ENCODE results near the gene STXBP2.
A peak's percentile ranks its signal among the peaks of the same experiment; 100 is the strongest.

Gene STXBP2

GRCh38 chr19:7636691-7637373 is at the start of gene STXBP2:
TSS of gene STXBP2 (plus strand) at chr19:7637110. CDS start at chr19:7637150, 40 bp downstream.
- peak; percentile 73 for DNase-seq (ENCODE audit: low read depth)

- no peak for DNase-seq (ENCODE audit: low read depth)
Measured at GRCh38 chr19:7589822-7590221, 47.1 kb upstream of the STXBP2 start.

DNA sequence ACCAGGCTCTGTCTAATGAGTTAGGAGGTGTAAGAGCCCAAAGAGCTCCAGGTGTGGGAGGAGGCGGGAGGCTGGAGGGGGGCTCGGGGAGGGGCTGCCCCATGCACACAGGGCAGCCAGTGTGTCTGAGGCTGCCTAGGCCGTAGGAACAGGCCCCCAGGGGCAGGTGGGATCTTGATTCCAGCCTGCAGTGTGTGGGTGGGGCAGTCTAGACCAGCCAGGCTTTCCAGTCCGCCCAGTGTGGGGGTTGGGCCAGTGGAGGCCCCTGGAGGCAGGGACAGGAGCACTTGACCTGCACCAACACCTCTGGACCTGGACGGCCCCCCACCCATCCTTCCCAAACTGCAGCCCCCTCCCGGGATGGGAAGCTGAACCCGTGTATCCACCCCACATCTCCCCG is 46.7 kb upstream of the STXBP2 start:
- DNase-seq (ENCODE audit: low read depth) = no peak

DNA sequence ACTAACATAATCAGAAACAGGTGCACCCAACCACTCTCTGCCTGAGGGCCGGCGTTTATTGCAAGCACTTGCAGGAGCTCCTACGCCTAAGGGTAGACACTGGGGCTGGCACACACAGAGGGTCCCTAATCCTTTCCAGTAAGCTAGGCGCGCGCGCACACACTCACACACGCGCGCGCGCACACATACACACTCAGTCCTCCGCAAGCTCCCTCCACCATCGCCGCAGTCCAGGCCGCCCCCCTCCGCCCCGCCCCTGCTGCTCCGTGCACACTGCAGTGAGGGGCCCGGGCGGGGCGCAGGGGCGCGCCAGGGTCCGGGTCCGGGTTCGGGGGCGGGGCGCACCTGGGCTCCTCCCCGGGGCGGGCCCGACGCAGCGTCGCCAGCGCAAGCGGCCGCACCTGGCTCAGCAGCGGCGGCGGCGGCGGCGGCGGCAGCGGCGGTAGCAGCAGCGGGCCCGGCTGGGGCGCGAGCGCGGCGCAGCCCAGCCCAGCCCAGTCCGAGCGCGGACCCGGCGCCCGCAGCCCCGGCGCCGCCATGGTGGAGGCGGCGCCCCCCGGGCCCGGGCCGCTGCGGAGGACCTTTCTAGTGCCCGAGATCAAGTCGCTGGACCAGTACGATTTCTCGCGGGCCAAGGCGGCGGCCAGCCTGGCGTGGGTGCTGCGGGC is 41.3 kb upstream of the STXBP2 start, which contains the start of gene CAMSAP3:
Gene CAMSAP3, plus strand, starts transcription at position 398 of the 668 bp plus-strand sequence. Its CDS starts 140 bp downstream, at position 538.
- DNase-seq (ENCODE audit: low read depth) = peak; percentile 22

DNA sequence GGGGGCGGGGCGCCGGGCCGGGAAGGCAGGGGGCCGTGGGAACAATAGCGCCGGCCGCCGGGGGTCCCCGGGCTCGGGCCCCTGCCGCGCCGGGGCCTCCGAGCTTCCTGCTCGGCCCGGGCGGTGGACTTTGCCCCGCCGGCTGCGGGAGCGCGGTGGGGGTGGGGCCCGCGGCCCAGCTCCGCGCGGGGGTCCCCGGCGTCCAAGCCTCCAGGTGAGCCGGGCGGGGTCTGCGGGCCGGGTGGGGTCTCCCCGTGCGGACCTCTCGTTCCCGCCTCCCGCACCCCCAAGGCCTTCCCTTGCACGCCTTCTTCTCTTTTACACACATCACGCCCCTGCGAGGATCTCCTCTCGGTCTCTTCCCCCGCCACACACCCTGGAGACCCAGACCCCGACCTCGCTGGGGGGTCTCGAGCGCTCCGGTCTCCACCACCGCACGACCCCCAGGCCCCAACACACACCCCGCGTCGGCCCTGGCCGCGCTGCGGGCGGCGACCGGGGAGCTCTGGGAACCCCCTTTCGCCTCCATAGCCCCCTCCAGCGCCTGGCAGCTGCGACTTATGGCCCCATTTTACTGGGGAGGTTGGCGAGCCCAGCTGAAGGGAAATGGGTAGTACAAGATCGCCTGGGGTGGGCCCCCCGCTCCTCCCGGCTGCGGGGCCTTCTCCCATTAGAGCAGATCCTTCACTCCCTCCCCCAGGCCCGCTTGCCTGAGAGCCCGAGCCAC is 40.5 kb upstream of the STXBP2 start:
- no peak for DNase-seq (ENCODE audit: low read depth)

DNA sequence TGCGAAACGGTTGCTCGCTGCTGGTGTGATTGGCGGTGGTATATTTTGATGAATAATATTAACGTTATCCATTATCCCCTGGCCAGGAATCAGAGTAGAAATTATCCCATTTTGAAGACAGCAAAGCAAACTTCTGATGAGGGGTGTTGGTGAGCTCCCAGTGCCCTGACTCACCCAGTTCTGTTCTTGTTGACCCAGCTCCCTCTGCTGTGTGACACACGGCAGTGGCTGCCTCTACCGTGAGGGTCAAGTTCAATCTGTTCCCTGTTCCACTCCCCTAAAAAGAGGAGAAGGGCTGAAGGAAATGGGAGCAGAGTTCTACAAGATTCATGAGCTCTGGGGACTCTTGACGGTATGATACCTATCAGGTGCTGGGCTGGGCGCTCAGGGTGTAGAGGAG is 39.2 kb upstream of the STXBP2 start:
- no peak for DNase-seq (ENCODE audit: low read depth)

DNA sequence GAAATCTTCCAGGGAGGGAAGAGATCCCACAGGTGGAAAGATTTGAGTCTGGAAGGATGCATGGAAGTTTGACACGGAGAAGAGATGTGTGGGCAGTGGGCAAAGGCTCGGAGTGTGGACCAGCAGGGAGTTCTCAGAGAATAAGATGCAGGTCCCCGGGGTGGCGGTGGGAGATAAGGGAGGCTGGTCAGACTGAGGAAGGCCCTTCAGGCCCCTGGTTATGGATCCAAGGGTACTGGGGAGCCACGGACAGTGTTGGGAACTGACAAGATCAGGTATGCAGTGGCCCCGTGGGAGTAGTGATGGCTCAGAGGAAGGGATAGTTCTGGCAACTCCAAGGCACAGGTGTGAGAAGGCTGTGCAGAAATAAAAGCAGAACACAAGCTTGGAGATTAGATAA is 38.7 kb upstream of the STXBP2 start:
- DNase-seq (ENCODE audit: low read depth) = no peak

DNA sequence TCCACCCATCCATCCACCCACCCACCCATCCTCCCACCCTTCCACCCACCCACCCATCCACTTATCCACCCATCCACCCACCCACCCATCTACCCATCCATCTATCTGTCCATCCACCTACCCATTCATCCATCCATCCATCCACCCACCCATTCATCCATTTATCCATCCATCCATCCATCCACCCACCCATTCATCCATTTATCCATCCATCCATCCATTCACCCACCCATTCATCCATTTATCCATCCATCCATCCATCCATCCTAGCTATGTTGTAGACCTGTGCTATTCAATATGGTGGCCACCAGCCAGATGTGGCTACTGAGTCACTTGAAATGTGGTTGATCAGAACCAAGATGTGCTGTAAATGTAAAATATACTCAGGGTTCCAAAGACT is 36.2 kb upstream of the STXBP2 start:
- no peak for DNase-seq (ENCODE audit: low read depth)

DNA sequence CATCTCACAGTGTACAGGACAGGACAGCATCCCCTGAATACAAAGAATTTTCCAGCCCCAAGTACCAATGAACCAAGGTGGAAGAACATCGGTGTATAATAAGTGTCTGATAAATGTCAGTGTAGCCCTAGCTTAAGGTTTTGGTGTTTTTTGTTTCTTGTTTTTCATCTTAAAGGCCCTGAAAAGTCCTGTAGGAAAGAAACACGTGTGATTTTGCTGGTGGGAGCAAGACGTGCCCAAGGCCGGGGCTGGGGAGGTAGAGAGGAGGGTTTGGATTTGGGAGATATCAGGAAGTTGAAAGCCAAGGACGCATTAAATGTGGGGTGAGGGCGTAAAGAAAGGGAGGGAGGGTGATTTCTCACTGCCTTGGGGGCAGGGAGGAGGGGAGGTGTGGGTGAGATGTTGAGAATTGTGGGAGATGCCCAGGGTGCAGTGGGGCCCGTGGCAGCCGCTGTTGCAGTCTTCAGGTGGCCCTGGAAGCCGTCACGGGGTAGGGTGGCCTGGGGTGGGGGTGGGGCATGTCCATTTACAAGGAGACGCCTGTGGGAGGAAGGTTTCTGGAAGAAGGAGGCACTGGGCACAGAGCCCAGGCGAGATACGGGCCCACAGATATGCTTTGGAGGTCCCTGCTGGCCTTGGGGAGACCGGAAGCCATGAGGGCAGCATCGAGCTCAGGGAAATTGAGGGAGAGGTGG is 34.5 kb upstream of the STXBP2 start:
- DNase-seq (ENCODE audit: low read depth) = no peak

DNA sequence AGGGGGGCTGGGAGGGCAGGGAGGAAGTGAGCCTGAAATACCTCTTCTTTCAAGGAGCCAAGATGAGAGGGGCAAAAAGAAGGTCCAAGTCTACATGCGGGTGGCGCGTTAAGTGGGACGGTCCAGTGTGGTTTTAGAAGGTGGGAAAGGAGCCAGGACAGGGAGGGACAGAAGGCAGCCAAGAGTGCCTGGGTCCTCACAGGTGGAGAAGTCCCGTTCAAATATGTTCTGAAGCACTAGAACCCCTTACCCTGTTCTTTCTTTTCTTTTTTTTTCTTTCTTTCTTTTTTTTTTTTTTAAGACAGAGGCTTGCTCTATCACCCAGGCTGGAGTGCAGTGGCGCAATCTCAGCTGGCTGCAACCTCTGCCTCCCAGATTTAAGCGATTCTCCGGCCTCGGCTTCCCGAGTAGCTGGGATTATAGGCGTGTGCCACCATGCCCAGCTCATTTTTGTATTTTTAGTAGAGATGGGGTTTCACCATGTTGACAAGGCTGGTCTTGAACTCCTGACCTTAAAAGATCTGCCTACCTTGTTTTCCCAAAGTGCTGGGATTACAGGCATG is 33.9 kb upstream of the STXBP2 start:
- DNase-seq (ENCODE audit: low read depth) = no peak

DNA sequence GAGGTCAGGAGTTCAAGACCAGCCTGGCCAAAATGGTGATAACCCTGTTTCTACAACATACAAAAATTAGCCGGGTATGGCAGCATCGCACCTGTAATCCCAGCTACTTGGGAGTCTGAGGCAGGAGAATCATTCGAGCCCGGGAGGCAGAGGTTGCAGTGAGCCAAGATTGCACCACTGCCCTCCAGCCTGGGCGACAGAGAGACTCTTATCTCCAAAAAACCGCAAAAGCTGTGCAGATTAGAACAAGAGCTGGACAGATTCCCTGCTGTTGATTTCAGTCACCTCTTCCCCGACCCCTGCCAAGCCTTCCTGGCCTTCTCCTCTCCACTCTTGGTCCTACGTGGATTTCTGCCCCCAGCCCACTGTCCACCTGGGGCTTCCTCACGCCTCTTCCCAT is 33.0 kb upstream of the STXBP2 start:
- no peak for DNase-seq (ENCODE audit: low read depth)

- DNase-seq (ENCODE audit: low read depth) = peak; percentile 99
Measured at GRCh38 chr19:7605490-7606222, 31.3 kb upstream of the STXBP2 start.

DNA sequence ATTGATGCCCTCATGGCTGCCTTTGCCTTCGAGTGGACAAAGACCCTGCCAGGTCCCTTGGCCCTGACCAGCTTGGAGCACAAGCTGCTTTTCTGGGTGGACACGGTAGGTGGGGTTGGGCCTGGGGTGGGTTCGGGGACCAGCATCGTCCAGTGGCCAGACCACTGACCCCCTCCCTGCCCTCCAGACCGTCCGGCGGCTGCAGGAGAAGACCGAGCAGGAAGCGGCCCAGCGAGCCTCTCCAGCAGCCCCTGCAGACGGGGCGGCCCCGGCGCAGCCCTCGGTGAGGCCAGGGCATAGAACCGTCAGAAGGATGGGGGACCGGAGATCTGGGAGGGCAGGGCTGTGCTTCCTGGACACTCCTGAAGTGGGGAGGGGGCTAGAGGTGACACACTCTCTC is 30.6 kb upstream of the STXBP2 start:
- DNase-seq (ENCODE audit: low read depth) = no peak

DNA sequence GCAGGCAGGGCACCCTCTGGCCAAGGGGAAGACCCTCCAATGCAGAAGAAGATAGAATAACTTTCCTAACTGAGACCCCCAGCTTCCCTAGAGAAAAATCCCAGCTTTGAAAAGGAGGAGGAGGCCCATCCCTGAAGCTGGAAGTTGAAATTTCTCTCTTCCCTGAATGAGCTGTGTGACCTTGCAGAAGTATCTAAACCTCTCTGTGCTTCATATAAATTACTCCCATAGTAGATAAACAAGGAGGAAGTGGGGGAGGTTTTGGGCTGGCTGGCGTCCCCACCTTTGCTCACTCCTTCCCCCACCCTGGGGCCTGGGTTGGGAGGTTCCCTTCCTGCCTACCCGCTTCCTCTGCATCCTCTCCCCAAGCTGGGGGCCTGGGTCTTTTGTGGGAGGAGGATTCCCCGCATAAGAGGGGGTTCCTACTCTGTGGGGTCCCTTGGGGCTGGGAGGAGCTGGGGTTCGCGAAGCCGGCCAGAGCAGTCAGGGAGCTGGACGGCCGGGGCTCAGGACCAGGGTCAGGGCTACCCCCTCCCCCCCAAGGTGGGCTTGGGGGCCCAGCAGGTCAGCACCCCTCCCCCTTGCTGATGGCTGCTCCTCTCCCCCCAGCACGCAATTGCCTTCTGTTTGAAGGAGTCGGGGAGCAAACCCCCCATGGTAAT is 29.6 kb upstream of the STXBP2 start:
- DNase-seq (ENCODE audit: low read depth) = no peak

DNA sequence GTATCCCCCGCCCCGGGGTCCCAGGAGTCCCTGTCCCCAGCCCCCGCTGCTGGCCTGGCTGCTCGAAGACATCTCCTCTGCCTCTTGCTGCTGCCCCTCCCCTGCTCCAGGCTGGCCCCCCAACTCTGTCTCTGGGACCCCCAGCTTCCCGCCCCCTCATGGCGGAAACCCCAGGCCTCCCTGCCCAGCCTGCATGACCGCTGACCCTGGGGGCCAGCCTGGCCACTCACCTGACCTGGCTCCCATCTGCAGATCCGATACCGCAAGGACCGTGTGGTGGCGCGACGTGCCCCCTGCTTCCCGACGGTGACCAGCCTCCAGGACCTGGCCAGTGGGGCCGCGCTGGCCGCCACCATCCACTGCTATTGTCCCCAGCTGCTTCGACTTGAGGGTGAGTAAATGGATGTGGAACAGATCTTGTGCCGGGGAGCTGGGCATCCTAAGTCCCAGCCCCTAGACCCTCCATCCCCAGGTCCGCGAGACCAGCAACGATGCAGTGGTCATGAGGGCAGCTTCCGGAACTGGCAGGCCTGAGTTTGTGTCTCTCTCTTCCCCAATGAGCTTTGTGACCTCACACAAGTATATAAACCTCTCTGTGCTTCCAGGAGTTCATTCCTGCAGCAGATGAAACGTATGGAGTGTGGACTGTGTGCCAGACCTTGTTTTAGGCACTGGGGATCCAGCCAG is 28.9 kb upstream of the STXBP2 start:
- DNase-seq (ENCODE audit: low read depth) = no peak

GRCh38 chr19:7610491-7611240 is 26.2 kb upstream of the STXBP2 start:
- DNase-seq (ENCODE audit: low read depth) = no peak

GRCh38 chr19:7611541-7612279 is 25.2 kb upstream of the STXBP2 start:
- DNase-seq (ENCODE audit: low read depth) = no peak
